Neural cell (in vitro differentiated cells): Measurements from ENCODE around the gene LRRC8D. TPM values are rescaled to one million over a fixed set of nuclear protein-coding genes. Genes with fewer than 3 reads are reported as not detected.
"Not testable (repeated sequence)": the region's sequence is repeated elsewhere in the genome, so short reads cannot be mapped to it uniquely, and the experiment has no call there.

Source experiments
- H2AFZ ChIP-seq: fragments of 200-600, 300-800 bp; sonication (generic), shearing (Covaris generic); 2 replicates; pipeline ENCODE4 v1.6.0; 2014; ENCODE audit warnings: low read depth, mild to moderate bottlenecking, antibody characterized with exemption, low read length, moderate library complexity
- H3F3A ChIP-seq: fragments of 200-600 bp; shearing (Covaris generic); 2 replicates; pipeline ENCODE4 v1.6.1; 2016; ENCODE audit warnings: mild to moderate bottlenecking, moderate library complexity, mixed read lengths, antibody characterized with exemption, low read length; ENCODE audit not compliant: insufficient read depth, poor library complexity, severe bottlenecking
- H3K27ac ChIP-seq: fragments of 200-600, 300-800 bp; sonication (generic), shearing (Covaris generic); 2 replicates; pipeline ENCODE4 v1.5.1; 2014; ENCODE audit warnings: mild to moderate bottlenecking, low read length, moderate library complexity
- H3K27me3 ChIP-seq: fragments of 300-800, 200-600 bp; sonication (generic), shearing (Covaris generic); 2 replicates; pipeline ENCODE4 v1.6.0; 2014; ENCODE audit warnings: mild to moderate bottlenecking, low read depth, low read length, moderate library complexity; ENCODE audit not compliant: insufficient read depth
- H3K36me3 ChIP-seq: fragments of 300-800, 200-600 bp; sonication (generic), shearing (Covaris generic); 2 replicates; pipeline ENCODE4 v1.5.1; 2014; ENCODE audit warnings: mild to moderate bottlenecking, antibody characterized with exemption, low read length, moderate library complexity; ENCODE audit not compliant: insufficient read depth
- H3K4me2 ChIP-seq: fragments of 300-800, 200-600 bp; sonication (generic), shearing (Covaris generic); 2 replicates; pipeline ENCODE4 v1.6.0; 2014; ENCODE audit warnings: mild to moderate bottlenecking, low read length
- H3K4me3 ChIP-seq: fragments of 300-800, 200-600 bp; sonication (generic), shearing (Covaris generic); 2 replicates; pipeline ENCODE4 v1.5.1; 2014; ENCODE audit warnings: mild to moderate bottlenecking, low read length, moderate library complexity
- H3K79me2 ChIP-seq: fragments of 200-600 bp; shearing (Covaris generic); replicated peaks from 2 replicates; pipeline ENCODE4 v1.6.0; 2014; ENCODE audit warnings: mild to moderate bottlenecking, low read length, moderate library complexity; ENCODE audit not compliant: insufficient read depth
- H3K9ac ChIP-seq: fragments of 300-800, 200-600 bp; sonication (generic), shearing (Covaris generic); 2 replicates; pipeline ENCODE4 v1.6.1; 2016; ENCODE audit warnings: mild to moderate bottlenecking, low read length, mixed read lengths
- H3K9me2 ChIP-seq: fragments of 200-600 bp; shearing (Covaris generic); 2 replicates; pipeline ENCODE4 v1.6.1; 2016; ENCODE audit warnings: mild to moderate bottlenecking, low read length, mixed read lengths; ENCODE audit not compliant: insufficient read depth
- H3K9me3 ChIP-seq: fragments of 200-600, 300-800 bp; sonication (generic), shearing (Covaris generic); 2 replicates; pipeline ENCODE4 v1.6.1; 2016; ENCODE audit warnings: mild to moderate bottlenecking, mixed run types, low read length, moderate library complexity, mixed read lengths
- H4K20me1 ChIP-seq: fragments of 200-600 bp; shearing (Covaris generic); 2 replicates; pipeline ENCODE4 v1.6.1; 2016; ENCODE audit warnings: mild to moderate bottlenecking, mixed run types; ENCODE audit not compliant: insufficient read depth
- EP300 ChIP-seq: fragments of 450-650 bp; conservative IDR thresholded peaks from 2 replicates; pipeline ENCODE4 v1.6.1; 2014; ENCODE audit warnings: antibody characterized with exemption, mild to moderate bottlenecking, moderate library complexity; ENCODE audit not compliant: poor library complexity, severe bottlenecking
- EZH2 ChIP-seq: fragments of 200-600, 300-800 bp; shearing (Covaris generic), sonication (generic); IDR thresholded peaks from 2 replicates; pipeline ENCODE4 v1.6.1; 2014; ENCODE audit warnings: antibody characterized with exemption, low read length, borderline replicate concordance, mild to moderate bottlenecking; ENCODE audit not compliant: insufficient read depth, poor library complexity, severe bottlenecking
- MXI1 ChIP-seq: fragments of 450-650 bp; conservative IDR thresholded peaks from 2 replicates; pipeline ENCODE4 v1.6.1; 2014; ENCODE audit warnings: antibody characterized with exemption, mild to moderate bottlenecking; ENCODE audit not compliant: poor library complexity, severe bottlenecking
- POLR2AphosphoS5 ChIP-seq: IDR thresholded peaks from 2 replicates; pipeline ENCODE4 v1.6.1; 2012
- RAD21 ChIP-seq: fragments of 450-650 bp; conservative IDR thresholded peaks from 2 replicates; pipeline ENCODE4 v1.6.1; 2014; ENCODE audit warnings: antibody characterized with exemption, mild to moderate bottlenecking, moderate library complexity
- SMC3 ChIP-seq: fragments of 450-650 bp; conservative IDR thresholded peaks from 2 replicates; pipeline ENCODE4 v1.6.1; 2014; ENCODE audit warnings: antibody characterized with exemption, mild to moderate bottlenecking, moderate library complexity; ENCODE audit not compliant: poor library complexity
- TAF1 ChIP-seq: IDR thresholded peaks from 2 replicates; pipeline ENCODE4 v1.6.1; 2012; ENCODE audit warnings: low read depth
- polyA plus RNA-seq: library from polyadenylated mRNA; depleted of rRNA; stranded (reverse); fragments of >200 nt; gene quantifications from 2 replicates; pipeline ENCODE4 v1.2.3, GENCODE V29; 2014
- TF ChIP-seq, protein P1 (sequence below): IDR thresholded peaks from 2 replicates; pipeline ENCODE4 v1.6.1; 2012; ENCODE audit warnings: borderline replicate concordance
- TF ChIP-seq, protein P2 (sequence below): fragments of 450-650 bp; IDR thresholded peaks from 2 replicates; pipeline ENCODE4 v1.5.1; 2014; ENCODE audit warnings: antibody characterized with exemption, mild to moderate bottlenecking, moderate library complexity; ENCODE audit not compliant: poor library complexity, severe bottlenecking

The LRRC8D gene
- polyA plus RNA-seq, 1 donor from 2014 or later, result 43.7 TPM

DNA sequence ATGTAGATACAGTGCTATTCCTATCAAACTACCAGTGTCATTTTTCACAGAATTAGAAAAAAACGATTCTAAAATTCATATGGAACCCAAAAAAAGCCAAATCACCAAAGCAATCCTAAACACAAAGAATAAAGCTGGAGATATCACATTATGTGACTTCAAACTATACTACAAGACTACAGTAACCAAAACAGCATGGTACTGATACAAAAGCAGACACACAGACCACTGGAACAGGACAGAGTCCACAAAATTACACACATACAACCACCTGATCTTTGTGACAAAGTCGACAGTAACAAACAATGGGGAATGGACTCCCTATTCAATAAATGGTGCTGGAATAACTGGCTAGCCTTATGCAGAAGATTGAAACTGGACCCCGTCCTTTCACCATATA lies 102.7 kb downstream of the LRRC8D start:
- H3K36me3 ChIP-seq, result peaks cover 5% of the 10 kb centered on the region
- no peaks in the 10 kb centered on the region for H3F3A ChIP-seq
- no peak overlapping the region for H3K9ac ChIP-seq

GRCh38 chr1:89924075-89924474 lies 103.2 kb downstream of the LRRC8D start:
- H3K79me2 ChIP-seq, H3K27ac ChIP-seq, H3K9me2 ChIP-seq, H3K4me3 ChIP-seq, H3K4me2 ChIP-seq, H3K36me3 ChIP-seq, H3K27me3 ChIP-seq, H4K20me1 ChIP-seq, H3K9ac ChIP-seq, H3F3A ChIP-seq, H2AFZ ChIP-seq: not testable (repeated sequence)
- peaks cover 13% of the 10 kb centered on the region for H3K9me3 ChIP-seq

More for the DNA sequence above, 102.7 kb downstream of the LRRC8D start:
- H3K9me3 ChIP-seq, result peaks cover 13% of the 10 kb centered on the region
- H3K27ac ChIP-seq, result no peak overlapping the region
- no peak overlapping the region for H3K4me3 ChIP-seq
- TF ChIP-seq MXI1 (no peak), EP300 (no peak), SMC3 (no peak), EZH2 (no peak), TAF1 (no peak), POLR2AphosphoS5 (no peak), RAD21 (no peak)
- TF ChIP-seq, protein P1, sequence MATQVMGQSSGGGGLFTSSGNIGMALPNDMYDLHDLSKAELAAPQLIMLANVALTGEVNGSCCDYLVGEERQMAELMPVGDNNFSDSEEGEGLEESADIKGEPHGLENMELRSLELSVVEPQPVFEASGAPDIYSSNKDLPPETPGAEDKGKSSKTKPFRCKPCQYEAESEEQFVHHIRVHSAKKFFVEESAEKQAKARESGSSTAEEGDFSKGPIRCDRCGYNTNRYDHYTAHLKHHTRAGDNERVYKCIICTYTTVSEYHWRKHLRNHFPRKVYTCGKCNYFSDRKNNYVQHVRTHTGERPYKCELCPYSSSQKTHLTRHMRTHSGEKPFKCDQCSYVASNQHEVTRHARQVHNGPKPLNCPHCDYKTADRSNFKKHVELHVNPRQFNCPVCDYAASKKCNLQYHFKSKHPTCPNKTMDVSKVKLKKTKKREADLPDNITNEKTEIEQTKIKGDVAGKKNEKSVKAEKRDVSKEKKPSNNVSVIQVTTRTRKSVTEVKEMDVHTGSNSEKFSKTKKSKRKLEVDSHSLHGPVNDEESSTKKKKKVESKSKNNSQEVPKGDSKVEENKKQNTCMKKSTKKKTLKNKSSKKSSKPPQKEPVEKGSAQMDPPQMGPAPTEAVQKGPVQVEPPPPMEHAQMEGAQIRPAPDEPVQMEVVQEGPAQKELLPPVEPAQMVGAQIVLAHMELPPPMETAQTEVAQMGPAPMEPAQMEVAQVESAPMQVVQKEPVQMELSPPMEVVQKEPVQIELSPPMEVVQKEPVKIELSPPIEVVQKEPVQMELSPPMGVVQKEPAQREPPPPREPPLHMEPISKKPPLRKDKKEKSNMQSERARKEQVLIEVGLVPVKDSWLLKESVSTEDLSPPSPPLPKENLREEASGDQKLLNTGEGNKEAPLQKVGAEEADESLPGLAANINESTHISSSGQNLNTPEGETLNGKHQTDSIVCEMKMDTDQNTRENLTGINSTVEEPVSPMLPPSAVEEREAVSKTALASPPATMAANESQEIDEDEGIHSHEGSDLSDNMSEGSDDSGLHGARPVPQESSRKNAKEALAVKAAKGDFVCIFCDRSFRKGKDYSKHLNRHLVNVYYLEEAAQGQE, result no peak
- TF ChIP-seq, protein P2, sequence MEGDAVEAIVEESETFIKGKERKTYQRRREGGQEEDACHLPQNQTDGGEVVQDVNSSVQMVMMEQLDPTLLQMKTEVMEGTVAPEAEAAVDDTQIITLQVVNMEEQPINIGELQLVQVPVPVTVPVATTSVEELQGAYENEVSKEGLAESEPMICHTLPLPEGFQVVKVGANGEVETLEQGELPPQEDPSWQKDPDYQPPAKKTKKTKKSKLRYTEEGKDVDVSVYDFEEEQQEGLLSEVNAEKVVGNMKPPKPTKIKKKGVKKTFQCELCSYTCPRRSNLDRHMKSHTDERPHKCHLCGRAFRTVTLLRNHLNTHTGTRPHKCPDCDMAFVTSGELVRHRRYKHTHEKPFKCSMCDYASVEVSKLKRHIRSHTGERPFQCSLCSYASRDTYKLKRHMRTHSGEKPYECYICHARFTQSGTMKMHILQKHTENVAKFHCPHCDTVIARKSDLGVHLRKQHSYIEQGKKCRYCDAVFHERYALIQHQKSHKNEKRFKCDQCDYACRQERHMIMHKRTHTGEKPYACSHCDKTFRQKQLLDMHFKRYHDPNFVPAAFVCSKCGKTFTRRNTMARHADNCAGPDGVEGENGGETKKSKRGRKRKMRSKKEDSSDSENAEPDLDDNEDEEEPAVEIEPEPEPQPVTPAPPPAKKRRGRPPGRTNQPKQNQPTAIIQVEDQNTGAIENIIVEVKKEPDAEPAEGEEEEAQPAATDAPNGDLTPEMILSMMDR, result no peak
- no peaks in the 10 kb centered on the region for H3K79me2 ChIP-seq
- H3K4me2 ChIP-seq, result no peak overlapping the region
- H3K9me2 ChIP-seq, result no peaks in the 10 kb centered on the region
- H4K20me1 ChIP-seq, result no peaks in the 10 kb centered on the region
- no peak overlapping the region for H2AFZ ChIP-seq
- H3K27me3 ChIP-seq, result no peaks in the 10 kb centered on the region

- no peaks in the 10 kb centered on the region for H4K20me1 ChIP-seq
- H3K27ac ChIP-seq, result no peak overlapping the region
- H3K27me3 ChIP-seq, result no peaks in the 10 kb centered on the region
- H3K4me2 ChIP-seq, result no peak overlapping the region
- TF ChIP-seq TAF1 (no peak), EP300 (no peak), MXI1 (no peak), RAD21 (no peak), SMC3 (no peak), EZH2 (no peak), POLR2AphosphoS5 (no peak)
- TF ChIP-seq, protein P2, result no peak
- H3K9me2 ChIP-seq, result no peaks in the 10 kb centered on the region
- no peak overlapping the region for H3K4me3 ChIP-seq
- H3K79me2 ChIP-seq, result no peaks in the 10 kb centered on the region
- H2AFZ ChIP-seq, result no peak overlapping the region
- no peaks in the 10 kb centered on the region for H3F3A ChIP-seq
- no peak overlapping the region for H3K9ac ChIP-seq
- H3K36me3 ChIP-seq, result peaks cover 5% of the 10 kb centered on the region
- peaks cover 13% of the 10 kb centered on the region for H3K9me3 ChIP-seq
Observed at GRCh38 chr1:89927049-89927448, 106.2 kb downstream of the LRRC8D start.
